ENCODE results near the gene RBBP8.

GRCh38 chr18:23073996-23074606, 141.0 kb downstream of the RBBP8 start:
- no peak for TF ChIP-seq MYC (IDR thresholded peaks at IDR 0.05; ENCODE audit: low read depth, low read length)
- TF ChIP-seq, protein P1, sequence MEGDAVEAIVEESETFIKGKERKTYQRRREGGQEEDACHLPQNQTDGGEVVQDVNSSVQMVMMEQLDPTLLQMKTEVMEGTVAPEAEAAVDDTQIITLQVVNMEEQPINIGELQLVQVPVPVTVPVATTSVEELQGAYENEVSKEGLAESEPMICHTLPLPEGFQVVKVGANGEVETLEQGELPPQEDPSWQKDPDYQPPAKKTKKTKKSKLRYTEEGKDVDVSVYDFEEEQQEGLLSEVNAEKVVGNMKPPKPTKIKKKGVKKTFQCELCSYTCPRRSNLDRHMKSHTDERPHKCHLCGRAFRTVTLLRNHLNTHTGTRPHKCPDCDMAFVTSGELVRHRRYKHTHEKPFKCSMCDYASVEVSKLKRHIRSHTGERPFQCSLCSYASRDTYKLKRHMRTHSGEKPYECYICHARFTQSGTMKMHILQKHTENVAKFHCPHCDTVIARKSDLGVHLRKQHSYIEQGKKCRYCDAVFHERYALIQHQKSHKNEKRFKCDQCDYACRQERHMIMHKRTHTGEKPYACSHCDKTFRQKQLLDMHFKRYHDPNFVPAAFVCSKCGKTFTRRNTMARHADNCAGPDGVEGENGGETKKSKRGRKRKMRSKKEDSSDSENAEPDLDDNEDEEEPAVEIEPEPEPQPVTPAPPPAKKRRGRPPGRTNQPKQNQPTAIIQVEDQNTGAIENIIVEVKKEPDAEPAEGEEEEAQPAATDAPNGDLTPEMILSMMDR (IDR thresholded peaks at IDR 0.05; ENCODE audit: extremely low read depth in 1 of 2, insufficient read depth in 1 of 2, low read depth in 1 of 2, low read length in 2 of 2) = no peak
- TF ChIP-seq POLR2A (IDR thresholded peaks at IDR 0.05; ENCODE audit: low read depth, low read length) = no peak
- TF ChIP-seq JUN (IDR thresholded peaks at IDR 0.05; ENCODE audit: borderline replicate concordance, insufficient read depth, insufficient read length, low read depth) = no peak
- TF ChIP-seq EZH2 (IDR thresholded peaks at IDR 0.05; ENCODE audit: borderline replicate concordance, low read depth, low read length, severe bottlenecking) = no peak
